AG09319 (cell line): Measurements from ENCODE around the gene TMEM238.

Experiments
- DNase-seq: peaks from one replicate; pipeline ENCODE4 v3.0.0-alpha.2; 2010; ENCODE audit warnings: low read depth; ENCODE audit errors: extremely low read depth
- CTCF ChIP-seq: IDR thresholded peaks from 2 replicates; pipeline ENCODE4 v1.5.1; 2011; ENCODE audit warnings: low read depth, mild to moderate bottlenecking, inconsistent platforms, low read length, moderate library complexity

The TMEM238 gene

GRCh38 chr19:55353803-55354697 lies 30.0 kb downstream of the TMEM238 start:
- DNase-seq: no peak
- TF ChIP-seq CTCF: no peak

- TF ChIP-seq CTCF: no peak
- DNase-seq: no peak
These were observed 30.7 kb downstream of the TMEM238 start for GRCh38 chr19:55353356-55353802.

GRCh38 chr19:55352549-55353145 lies 31.4 kb downstream of the TMEM238 start:
- DNase-seq: no peak
- no peak for TF ChIP-seq CTCF

GRCh38 chr19:55352040-55352439 lies 32.1 kb downstream of the TMEM238 start:
- DNase-seq: no peak
- TF ChIP-seq CTCF: no peak

- no peak for DNase-seq
- TF ChIP-seq CTCF: no peak
These were observed 33.3 kb downstream of the TMEM238 start for GRCh38 chr19:55350620-55351315.

GRCh38 chr19:55348317-55349034 lies 35.6 kb downstream of the TMEM238 start:
- TF ChIP-seq CTCF: no peak

More at GRCh38 chr19:55348317-55349034, 35.6 kb downstream of the TMEM238 start:
- no peak for DNase-seq
